Fibroblast of lung (primary cell): ENCODE data around the gene RERE. TPM values are rescaled to one million over a fixed set of nuclear protein-coding genes. Genes with fewer than 3 reads are reported as not detected.

Experiments
- DNase-seq, 2 donors: peaks; one replicate each; pipeline versions ENCODE4 v3.0.0 to v3.0.0-alpha.2; 2010; ENCODE audit warnings: low read depth in 2 of 2
- H2AFZ ChIP-seq: 2 replicates; pipeline ENCODE4 v1.5.1; 2012; ENCODE audit warnings: low read length, control low read depth, inconsistent platforms
- H3K27ac ChIP-seq: 2 replicates; pipeline ENCODE4 v1.5.1; 2011; ENCODE audit warnings: low read length, control low read depth; ENCODE audit not compliant: insufficient read depth
- H3K27me3 ChIP-seq: 2 replicates; pipeline ENCODE4 v1.5.1; 2011; ENCODE audit warnings: mild to moderate bottlenecking, low read length; ENCODE audit not compliant: control insufficient read depth, insufficient read depth
- H3K36me3 ChIP-seq: 2 replicates; pipeline ENCODE4 v1.5.1; 2011; ENCODE audit warnings: low read length; ENCODE audit not compliant: control insufficient read depth, insufficient read depth
- H3K4me1 ChIP-seq: 2 replicates; pipeline ENCODE4 v1.5.1; 2011; ENCODE audit warnings: low read length; ENCODE audit not compliant: control insufficient read depth, insufficient read depth; ENCODE audit errors: extremely low read depth
- H3K4me2 ChIP-seq: 2 replicates; pipeline ENCODE4 v1.5.1; 2011; ENCODE audit warnings: low read length, control low read depth; ENCODE audit not compliant: insufficient read depth; ENCODE audit errors: extremely low read depth
- H3K4me3 ChIP-seq, 4 experiments: fragments of 200-600 bp in 1 of 4; sonication (generic) in 1 of 4; replicated peaks in 1 of 4; 2 replicates each; pipeline ENCODE4 v1.5.1; 2011 to 2016; ENCODE audit warnings: low read length in 4 of 4, low read depth in 3 of 4, mild to moderate bottlenecking in 3 of 4, control low read depth in 2 of 4, inconsistent platforms in 1 of 4, mixed read lengths in 1 of 4; ENCODE audit not compliant: insufficient read depth in 1 of 4; ENCODE audit errors: control extremely low read depth in 1 of 4
- H3K79me2 ChIP-seq: 2 replicates; pipeline ENCODE4 v1.5.1; 2012; ENCODE audit warnings: mild to moderate bottlenecking, low read length, inconsistent platforms; ENCODE audit not compliant: control insufficient read depth, insufficient read depth
- H3K9ac ChIP-seq: 2 replicates; pipeline ENCODE4 v1.5.1; 2011; ENCODE audit warnings: mild to moderate bottlenecking, low read length, control low read depth; ENCODE audit not compliant: insufficient read depth
- H3K9me3 ChIP-seq: 2 replicates; pipeline ENCODE4 v1.5.1; 2012; ENCODE audit warnings: low read depth, low read length; ENCODE audit not compliant: control insufficient read depth, insufficient read depth
- H4K20me1 ChIP-seq: 2 replicates; pipeline ENCODE4 v1.5.1; 2011; ENCODE audit warnings: low read length; ENCODE audit not compliant: control insufficient read depth, insufficient read depth; ENCODE audit errors: extremely low read depth
- CTCF ChIP-seq, 2 donors: IDR thresholded peaks in 1 of 2; conservative IDR thresholded peaks in 1 of 2; 1 replicate in 1 of 2; 2 replicates in 1 of 2; pipeline ENCODE4 v1.5.1; 2011 to 2012; ENCODE audit warnings: low read length in 2 of 2, control low read depth in 1 of 2, inconsistent platforms in 1 of 2, low read depth in 1 of 2, mild to moderate bottlenecking in 1 of 2
- EZH2 ChIP-seq: IDR thresholded peaks from 2 replicates; pipeline ENCODE4 v1.5.1; 2012; ENCODE audit warnings: low read length, control low read depth, mild to moderate bottlenecking; ENCODE audit errors: missing control alignments
- polyA plus RNA-seq, 2 donors: library from polyadenylated mRNA; depleted of rRNA in 1 of 2; stranded (reverse) in 1 of 2; unstranded in 1 of 2; fragments of >200 nt; gene quantifications; 2 replicates each; pipeline ENCODE4 v1.2.1, GENCODE V29; 2011 to 2012; ENCODE audit warnings: missing spikeins in 1 of 2
- total RNA-seq: library from RNA; depleted of rRNA; stranded (reverse); fragments of >200 nt; gene quantifications from 2 replicates; pipeline ENCODE4 v1.2.1, GENCODE V29; 2014

RERE gene
- total and polyA plus RNA-seq, 2 donors (not counting 1 experiment from before 2014, with no cell fraction given), result 3.7 to 51.0 TPM

GRCh38 chr1:8493916-8494540 is 323.4 kb downstream of the RERE start:
- H4K20me1 ChIP-seq, result no peaks in the 10 kb centered on the region
- no peaks in the 10 kb centered on the region for H3K79me2 ChIP-seq
- DNase-seq, result peak in 1 of 2 donors; percentile 12
- no peak overlapping the region for H3K27ac ChIP-seq
- H3K36me3 ChIP-seq, result peaks cover 3% of the 10 kb centered on the region
- no peak overlapping the region for H2AFZ ChIP-seq
- TF ChIP-seq CTCF (conservative IDR thresholded peaks at IDR 0.05 in 1 of 2, IDR thresholded peaks at IDR 0.05 in 1 of 2; ENCODE audit: low read depth in 1 of 2, low read length in 2 of 2) (no peak), EZH2 (no peak)
- H3K4me3 ChIP-seq, result no peak overlapping the region
- no peak overlapping the region for H3K9ac ChIP-seq
- no peaks in the 10 kb centered on the region for H3K27me3 ChIP-seq
- no peaks in the 10 kb centered on the region for H3K9me3 ChIP-seq
- H3K4me1 ChIP-seq, result peaks cover 6% of the 10 kb centered on the region
- H3K4me2 ChIP-seq, result no peak overlapping the region

- Histone ChIP-seq H3K36me3 (no peaks in the 10 kb centered on the region), H3K9ac (no peak overlapping the region), H3K4me2 (no peak overlapping the region), H3K27me3 (no peaks in the 10 kb centered on the region), H4K20me1 (no peaks in the 10 kb centered on the region), H3K9me3 (no peaks in the 10 kb centered on the region), H3K27ac (no peak overlapping the region), H3K79me2 (no peaks in the 10 kb centered on the region), H2AFZ (no peak overlapping the region), H3K4me3 (no peak overlapping the region), H3K4me1 (no peaks in the 10 kb centered on the region)
- DNase-seq, result no peak
- TF ChIP-seq EZH2, result no peak
- TF ChIP-seq CTCF (conservative IDR thresholded peaks at IDR 0.05 in 1 of 2, IDR thresholded peaks at IDR 0.05 in 1 of 2; ENCODE audit: low read depth in 1 of 2, low read length in 2 of 2), result no peak
These were observed 330.2 kb downstream of the RERE start for GRCh38 chr1:8487249-8487648.

DNA sequence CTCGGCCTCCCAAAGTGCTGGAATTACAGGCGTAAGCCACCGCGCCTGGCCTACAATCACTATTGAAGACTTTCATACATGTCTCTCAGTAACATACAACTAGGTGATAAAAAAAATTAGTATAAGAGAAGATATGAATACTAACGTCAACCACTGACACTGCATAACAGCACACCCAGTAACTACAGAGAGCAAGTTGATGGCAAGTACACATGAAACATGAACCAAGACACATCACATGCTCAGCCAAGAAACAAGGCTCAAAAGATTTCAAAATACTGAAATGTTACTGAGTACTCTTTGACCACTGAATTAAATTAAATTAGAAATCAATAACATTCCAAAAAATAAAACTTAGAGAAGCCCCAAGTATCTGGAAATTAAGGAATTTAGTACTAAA is 331.4 kb downstream of the RERE start:
- Histone ChIP-seq H3K27ac (no peak overlapping the region), H3K27me3 (no peaks in the 10 kb centered on the region), H2AFZ (no peak overlapping the region), H3K79me2 (no peaks in the 10 kb centered on the region), H3K9me3 (no peaks in the 10 kb centered on the region), H3K4me2 (no peak overlapping the region), H3K4me1 (peaks cover 3% of the 10 kb centered on the region), H3K36me3 (no peaks in the 10 kb centered on the region), H3K4me3 (no peak overlapping the region), H3K9ac (no peak overlapping the region), H4K20me1 (no peaks in the 10 kb centered on the region)
- no peak for DNase-seq
- TF ChIP-seq EZH2 (no peak), CTCF (conservative IDR thresholded peaks at IDR 0.05 in 1 of 2, IDR thresholded peaks at IDR 0.05 in 1 of 2; ENCODE audit: low read depth in 1 of 2, low read length in 2 of 2) (no peak)
